ENCODE data around the gene GPC6. TPM values are rescaled to one million over a fixed set of nuclear protein-coding genes. Genes with fewer than 3 reads are reported as not detected.

GPC6 gene
- total and polyA plus RNA-seq, 12 donors: 0.15 to 5.4 (median 2.5) TPM

DNA sequence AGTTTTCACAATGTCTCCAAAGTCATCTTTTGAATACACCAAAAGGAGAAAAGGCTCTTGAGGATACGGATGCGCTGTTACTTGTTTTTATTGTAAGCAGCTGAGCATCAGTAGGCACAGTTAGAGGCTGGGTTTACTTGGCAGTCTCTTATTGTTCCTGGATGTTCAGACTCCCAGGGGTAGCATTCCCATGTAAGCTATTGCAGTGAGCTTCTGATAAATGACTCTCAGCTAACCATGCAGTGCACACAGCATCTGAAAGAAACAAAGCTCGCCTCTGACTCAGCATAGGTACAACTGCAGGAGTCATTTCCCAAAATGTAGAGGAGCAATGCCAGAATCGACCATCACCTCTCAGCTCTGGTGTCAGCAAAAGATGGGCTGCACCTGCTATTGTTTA lies 1168.1 kb downstream of the GPC6 start:
- DNase-seq (no peak), ATAC-seq (no peak)
- Histone ChIP-seq H3K4me1 (no peaks in the 10 kb centered on the region), H3K4me3 (no peak overlapping the region), H3K36me3 (no peaks in the 10 kb centered on the region), H3K27ac (no peak overlapping the region), H3K27me3 (no peaks in the 10 kb centered on the region), H3K9me3 (no peaks in the 10 kb centered on the region)
- WGBS, 2 donors: 71% methylated on average over 4 of the region's 4 CpGs
- no peak for TF ChIP-seq CTCF (IDR thresholded peaks at IDR 0.05)
- intact Hi-C loops (cut with DNase I): no loop called here

DNA sequence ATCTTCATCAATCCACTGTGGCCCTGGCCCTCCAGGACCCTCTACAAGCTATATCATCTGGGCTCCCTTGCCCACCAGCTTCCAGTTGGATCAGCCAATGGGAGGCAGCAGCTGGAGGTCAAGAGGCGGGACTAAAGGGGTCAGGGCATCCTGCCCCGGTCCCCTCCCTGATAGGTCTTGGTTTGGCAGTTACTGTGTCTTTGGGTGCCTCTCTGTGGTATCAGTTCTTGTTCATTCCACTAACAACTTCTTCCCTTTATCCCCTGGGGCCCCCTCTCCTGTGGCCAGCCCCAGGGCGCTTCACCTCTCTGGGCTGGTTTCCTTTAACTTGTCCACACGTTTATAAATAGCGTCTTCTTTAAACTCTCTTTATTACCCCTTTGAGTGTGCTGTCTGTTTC lies 1169.3 kb downstream of the GPC6 start:
- H3K27me3 ChIP-seq: no peaks in the 10 kb centered on the region
- peak in 5 of 8 donors; percentile 39 to 82 (median 65) for ATAC-seq
- no peak overlapping the region for H3K4me3 ChIP-seq
- TF ChIP-seq CTCF (IDR thresholded peaks at IDR 0.05): no peak
- no peaks in the 10 kb centered on the region for H3K4me1 ChIP-seq
- H3K9me3 ChIP-seq: no peaks in the 10 kb centered on the region
- H3K27ac ChIP-seq: no peak overlapping the region
- DNase-seq: no peak
- 48 to 52% methylated on average over 5 of the region's 5 CpGs for WGBS, 2 donors
- no peaks in the 10 kb centered on the region for H3K36me3 ChIP-seq
- intact Hi-C loops (cut with DNase I): no loop called here

DNA sequence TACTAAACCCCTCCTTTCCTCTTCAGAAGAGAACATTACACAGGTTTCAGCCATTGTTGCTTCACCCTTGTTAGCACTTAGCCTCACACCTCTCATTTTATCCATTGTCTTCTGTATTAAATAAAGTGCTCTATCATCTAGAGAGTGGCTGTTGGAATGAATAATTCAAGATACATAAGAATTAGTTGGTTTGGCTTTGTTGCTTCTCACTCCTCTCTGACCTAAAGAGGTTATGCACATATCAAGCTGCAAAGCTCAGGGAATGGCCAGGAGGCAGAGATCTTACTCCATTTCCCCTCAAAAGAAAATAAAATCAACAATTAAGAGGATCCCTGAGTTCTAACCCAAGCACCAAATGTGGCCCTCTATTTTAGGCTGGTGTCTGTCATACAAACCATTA lies 1173.2 kb downstream of the GPC6 start:
- H3K27me3 ChIP-seq: no peaks in the 10 kb centered on the region
- H3K9me3 ChIP-seq: no peaks in the 10 kb centered on the region
- intact Hi-C loops (cut with DNase I): no loop called here
- ATAC-seq (no peak), DNase-seq (no peak)
- no peak overlapping the region for H3K27ac ChIP-seq
- H3K4me3 ChIP-seq: no peak overlapping the region
- H3K36me3 ChIP-seq: no peaks in the 10 kb centered on the region
- TF ChIP-seq CTCF (IDR thresholded peaks at IDR 0.05): no peak
- H3K4me1 ChIP-seq: no peaks in the 10 kb centered on the region

DNA sequence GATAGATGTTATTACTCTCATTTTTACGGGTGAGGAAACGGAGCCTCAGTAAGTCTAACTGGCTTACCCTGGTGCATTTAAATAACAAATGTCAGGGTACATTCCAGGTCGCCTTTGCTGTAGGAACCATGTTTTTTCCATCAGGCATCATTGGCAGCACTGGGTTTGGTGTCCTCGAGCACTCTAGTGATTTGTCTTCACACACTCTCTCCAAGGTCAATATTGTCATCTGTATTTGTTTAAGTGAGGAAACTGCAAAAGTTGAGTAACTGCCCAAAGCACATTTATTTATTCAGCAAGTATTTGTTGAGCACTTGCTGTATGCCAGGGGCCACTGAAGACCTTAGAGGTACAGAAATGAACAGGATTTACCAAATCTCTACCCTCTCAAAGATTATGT lies 1174.3 kb downstream of the GPC6 start:
- Histone ChIP-seq H3K27ac (no peak overlapping the region), H3K27me3 (no peaks in the 10 kb centered on the region), H3K4me1 (no peaks in the 10 kb centered on the region), H3K36me3 (no peaks in the 10 kb centered on the region), H3K4me3 (no peak overlapping the region), H3K9me3 (no peaks in the 10 kb centered on the region)
- TF ChIP-seq CTCF (IDR thresholded peaks at IDR 0.05): no peak
- 78 to 83% methylated on average over 4 of the region's 4 CpGs for WGBS, 2 donors
- ATAC-seq (no peak), DNase-seq (no peak)
- intact Hi-C loops (cut with DNase I): no loop called here

All from heart right ventricle (tissue), 16 donors.